Myocyte (in vitro differentiated cells): ENCODE measurements around the gene ABLIM2. TPM values are rescaled to one million over a fixed set of nuclear protein-coding genes. Genes with fewer than 3 reads are reported as not detected.

Source experiments
- DNase-seq: peaks from one replicate; pipeline ENCODE4 v3.0.0-alpha.2; 2012; ENCODE audit warnings: low read depth
- total RNA-seq: library from RNA; depleted of rRNA; stranded (reverse); fragments of >200 nt; gene quantifications from 2 replicates; pipeline ENCODE4 v1.2.3, GENCODE V29; 2014

Gene ABLIM2
- total RNA-seq, 1 donor from 2014 or later, result 4.0 TPM

DNA sequence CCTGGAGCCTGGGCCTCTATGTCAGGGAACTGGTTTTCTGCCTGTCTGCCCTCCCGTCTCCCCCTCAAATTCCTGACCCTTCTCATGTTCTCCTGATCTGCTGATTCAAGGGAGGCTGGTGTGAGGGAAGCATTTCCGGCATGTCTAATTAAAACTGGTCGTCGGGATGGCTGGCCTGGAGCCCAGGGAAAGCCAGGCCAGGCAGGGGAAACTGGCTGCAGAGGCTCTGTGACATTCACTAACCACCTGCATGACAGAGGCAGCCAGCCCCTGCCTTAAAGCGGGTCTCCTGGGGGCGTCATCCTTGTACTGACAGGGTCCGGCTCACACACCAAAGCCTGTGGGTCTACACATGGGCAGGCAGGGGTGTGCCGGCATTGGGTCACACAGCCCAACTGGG, 35.2 kb downstream of the ABLIM2 start:
- DNase-seq, result peak; percentile 59

- no peak for DNase-seq
Observed at GRCh38 chr4:8122746-8123145, 35.9 kb downstream of the ABLIM2 start.

GRCh38 chr4:8121292-8122015, 37.2 kb downstream of the ABLIM2 start:
- DNase-seq, result no peak

- DNase-seq, result no peak
Observed at GRCh38 chr4:8120501-8120900, 38.1 kb downstream of the ABLIM2 start.

DNA sequence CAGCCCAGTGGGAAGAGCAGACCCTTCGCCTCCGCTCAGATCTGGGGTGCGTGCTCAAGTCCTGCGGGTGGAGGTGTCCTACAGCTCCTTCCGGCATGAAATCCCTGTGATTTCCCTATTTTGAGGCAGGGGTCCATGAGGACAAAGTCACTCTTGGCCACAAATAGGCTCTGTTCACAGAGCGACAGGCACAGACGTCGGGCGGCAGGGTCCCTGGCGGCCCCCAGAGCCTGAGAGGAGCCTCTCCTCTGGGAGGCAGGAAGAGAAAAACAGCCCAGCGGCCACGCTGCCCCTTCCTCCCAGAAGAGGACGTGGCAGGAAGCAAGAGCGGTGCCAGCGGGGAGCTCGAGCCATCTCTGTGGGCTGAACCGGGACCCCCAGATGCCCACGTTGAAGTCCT, 38.7 kb downstream of the ABLIM2 start:
- DNase-seq, result no peak

- DNase-seq, result no peak
Observed at GRCh38 chr4:8118531-8118930, 40.1 kb downstream of the ABLIM2 start.

- no peak for DNase-seq
Observed at GRCh38 chr4:8118035-8118434, 40.6 kb downstream of the ABLIM2 start.

GRCh38 chr4:8117278-8117682, 41.3 kb downstream of the ABLIM2 start:
- DNase-seq, result no peak

GRCh38 chr4:8115916-8116315, 42.7 kb downstream of the ABLIM2 start:
- DNase-seq, result peak; percentile 69

- DNase-seq, result no peak
Observed at GRCh38 chr4:8115203-8115520, 43.5 kb downstream of the ABLIM2 start.

- DNase-seq, result no peak
Observed at GRCh38 chr4:8114456-8115202, 44.0 kb downstream of the ABLIM2 start.

DNA sequence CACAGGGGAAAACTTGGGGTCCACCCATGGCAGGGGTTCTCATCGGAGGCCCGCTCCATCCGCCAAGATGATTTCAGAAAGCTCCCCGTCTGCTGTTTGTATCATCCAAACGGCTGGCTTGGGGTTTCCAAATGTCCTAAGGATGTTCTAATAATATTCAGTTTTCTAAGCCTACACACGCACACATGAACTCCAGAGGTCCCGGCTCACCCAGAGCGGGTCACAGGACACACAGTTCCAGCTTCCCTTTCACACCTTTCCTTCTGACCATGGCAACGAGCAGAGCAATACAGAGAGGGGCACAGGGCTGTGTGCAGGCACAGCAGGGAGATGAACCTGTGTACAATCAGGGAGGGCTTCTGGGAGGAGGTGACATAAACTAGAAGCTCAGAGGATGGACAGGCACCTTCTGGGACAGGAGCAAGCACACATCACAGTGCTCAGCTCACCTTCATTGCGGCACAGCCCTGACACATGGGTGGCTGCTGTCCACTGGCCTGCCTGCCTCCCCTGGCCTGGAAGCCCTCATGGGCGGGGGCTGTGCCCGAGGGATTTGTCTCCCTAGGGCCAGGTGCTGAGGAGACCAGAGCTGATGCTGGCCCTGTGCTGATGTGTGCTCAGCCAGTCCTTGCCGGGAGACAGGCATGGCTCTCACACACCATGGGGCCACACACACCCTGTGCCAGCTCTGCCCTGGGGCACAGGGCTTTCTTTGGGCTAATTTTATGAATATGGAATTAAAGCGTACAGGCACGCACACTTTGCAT, 44.8 kb downstream of the ABLIM2 start:
- no peak for DNase-seq

GRCh38 chr4:8112672-8113071, 45.9 kb downstream of the ABLIM2 start:
- DNase-seq, result no peak

DNA sequence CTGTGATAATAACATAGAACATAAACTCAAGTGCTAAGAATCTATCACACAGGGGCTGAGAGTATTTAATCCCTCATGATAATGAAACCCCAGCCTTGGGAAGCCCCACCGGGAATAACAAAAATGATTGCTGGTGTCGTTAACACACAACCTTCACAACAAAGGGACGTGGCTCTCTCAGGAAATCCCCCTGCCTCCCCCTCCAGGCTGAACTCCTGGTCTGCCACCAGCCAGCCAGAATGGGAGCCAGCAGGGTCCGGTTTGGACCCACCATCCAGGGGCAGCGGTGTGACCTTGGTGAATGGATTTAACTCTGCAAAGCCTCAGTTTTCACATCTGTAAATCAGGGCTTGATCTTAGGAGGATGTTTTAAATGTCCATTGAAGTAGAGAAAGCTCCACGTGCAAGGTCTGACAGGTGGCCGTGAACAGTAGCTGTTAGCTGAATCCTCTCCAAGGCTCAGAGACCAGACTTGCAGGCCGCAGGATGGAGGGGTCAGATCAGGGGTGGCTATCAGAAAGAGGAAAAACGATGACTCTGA, 46.5 kb downstream of the ABLIM2 start:
- no peak for DNase-seq

DNA sequence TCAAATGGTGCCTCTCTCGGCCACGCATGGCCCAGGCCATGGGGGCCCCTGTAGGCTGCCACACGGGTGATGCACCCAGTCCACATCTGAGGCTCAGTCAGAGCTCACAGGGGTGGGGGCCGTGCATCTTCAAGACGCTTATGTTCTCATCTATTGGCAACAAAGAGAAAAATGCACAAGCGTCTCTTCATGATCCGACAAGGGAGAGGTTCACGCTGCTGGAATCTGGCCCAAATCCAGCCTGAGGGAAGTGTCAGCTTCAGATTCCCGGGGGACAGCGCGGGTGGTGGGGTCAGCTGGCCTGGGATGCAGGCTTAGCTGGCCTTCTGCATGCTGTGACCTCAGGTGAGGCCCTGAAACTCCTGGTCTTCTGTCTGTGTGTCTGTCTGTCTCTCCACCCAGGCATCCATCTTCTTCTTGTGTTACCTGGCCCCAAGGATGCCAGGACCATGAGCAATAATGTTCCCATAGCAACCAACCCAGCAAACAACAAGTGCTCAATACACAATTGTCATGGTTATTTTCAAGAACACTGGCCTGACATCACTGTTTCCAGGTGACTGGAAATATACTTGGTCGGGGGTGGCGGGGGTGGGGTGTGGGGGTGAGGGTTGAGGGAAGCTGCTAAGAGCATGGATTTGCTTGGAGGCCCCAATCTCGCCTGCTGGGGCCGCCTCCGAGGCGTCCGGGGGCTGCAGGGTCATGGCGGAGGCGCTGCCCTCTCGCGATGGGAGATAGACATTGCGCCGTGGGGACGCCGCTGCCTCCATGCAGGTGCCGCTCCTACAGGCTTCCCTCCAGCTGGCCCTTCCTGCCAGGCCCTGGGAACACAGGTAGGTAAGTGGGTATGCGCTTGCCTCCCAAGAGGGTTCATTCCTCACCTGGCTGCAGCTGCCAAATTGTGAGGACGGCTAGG, 48.3 kb downstream of the ABLIM2 start:
- DNase-seq, result no peak

DNA sequence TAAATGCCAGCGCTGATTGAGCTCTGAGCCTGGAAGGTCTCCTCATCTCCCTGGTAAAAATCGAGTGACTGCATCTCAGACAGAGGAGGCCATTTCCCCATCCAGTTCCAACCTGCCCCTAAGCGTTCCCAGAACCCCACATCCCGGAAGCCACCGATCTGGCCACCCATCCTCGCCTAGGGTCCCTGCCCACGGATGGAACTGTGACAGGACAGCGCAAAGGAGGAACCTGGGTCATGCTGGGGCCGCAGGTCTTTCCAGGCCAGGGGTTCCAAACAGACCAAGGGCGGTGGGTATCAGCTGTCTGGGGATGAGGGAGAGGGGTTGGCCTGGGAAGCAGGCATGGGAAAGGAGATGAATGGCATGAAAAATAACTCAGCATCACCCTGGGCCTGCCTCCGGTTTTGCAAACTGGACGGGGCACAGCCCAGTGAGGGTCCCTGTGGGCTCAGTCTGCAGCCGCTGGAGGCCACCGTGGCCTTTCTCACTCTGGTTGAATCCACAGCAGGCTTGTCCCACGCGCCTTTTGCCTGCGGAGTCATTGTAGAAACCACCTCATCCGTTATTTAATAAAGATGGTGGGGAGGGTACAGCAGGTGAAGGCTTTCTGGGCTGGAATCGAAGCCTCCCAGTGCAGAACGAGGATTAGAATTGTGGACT, 49.1 kb downstream of the ABLIM2 start:
- no peak for DNase-seq

DNA sequence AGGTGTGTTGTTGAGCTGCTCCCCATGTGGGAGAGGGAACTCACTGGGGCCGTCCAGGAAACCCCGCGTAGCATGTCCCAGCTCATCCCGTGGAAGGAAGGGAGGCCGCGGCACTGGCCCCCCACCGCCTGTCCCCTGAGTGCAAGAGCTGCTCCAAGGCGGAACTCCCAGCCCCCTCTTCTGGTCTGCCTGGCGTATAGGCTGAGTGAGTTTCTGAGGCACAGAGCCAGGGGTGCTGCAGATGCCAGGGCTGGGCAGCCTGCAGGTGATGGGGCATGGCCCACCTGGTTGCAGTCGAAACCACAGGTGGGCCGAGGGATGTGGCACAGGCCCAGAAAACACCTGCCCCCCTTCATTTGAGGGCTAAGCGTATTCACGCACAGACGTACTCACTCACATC, 49.6 kb downstream of the ABLIM2 start:
- no peak for DNase-seq

DNA sequence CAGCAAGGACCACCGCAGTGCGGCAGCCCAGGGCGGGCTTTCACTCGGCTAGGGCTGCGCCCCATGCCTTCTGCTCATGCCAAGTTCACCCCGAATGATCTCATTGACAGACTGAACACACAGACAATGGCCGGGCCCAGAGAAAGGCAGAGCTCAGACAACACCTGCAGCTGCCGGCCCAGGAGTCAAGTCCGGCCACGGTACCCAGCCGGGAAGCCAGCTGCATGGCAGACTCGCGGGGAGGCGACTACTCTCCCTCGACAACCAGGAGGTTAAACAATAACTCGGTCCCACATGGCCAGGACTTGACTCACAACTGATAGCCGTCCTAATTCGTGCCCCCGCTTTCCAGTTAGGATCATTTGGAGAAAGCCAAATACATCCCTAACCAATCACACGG, 50.4 kb downstream of the ABLIM2 start:
- no peak for DNase-seq

DNA sequence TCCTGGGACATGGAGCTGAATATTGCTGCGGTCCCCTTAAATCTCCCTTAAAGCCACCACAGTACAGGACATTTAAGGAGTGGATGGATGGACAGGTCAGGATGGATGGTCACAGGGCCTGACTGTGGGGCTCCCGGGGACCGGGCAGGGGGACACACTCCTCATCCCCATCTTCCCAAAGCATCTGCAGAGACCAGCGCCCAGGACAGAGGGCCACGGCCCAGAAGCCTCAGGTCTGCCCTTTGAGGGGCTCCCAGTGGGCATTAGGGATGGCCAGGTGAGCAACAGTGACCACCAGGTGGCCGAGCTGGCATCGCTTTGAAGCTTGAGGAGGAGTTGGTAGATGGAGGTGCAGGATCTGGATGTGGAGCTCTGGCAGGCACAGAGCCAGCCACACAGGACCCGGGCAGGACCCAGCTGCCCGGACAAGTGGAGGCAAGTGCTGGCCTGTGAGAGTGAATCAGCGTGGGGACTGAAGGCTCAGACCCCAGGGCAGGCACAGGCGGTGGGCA, 51.4 kb downstream of the ABLIM2 start:
- DNase-seq, result no peak

- no peak for DNase-seq
Observed at GRCh38 chr4:8106451-8107025, 52.1 kb downstream of the ABLIM2 start.
